Transverse colon (tissue), 4 donors: Measurements from ENCODE around the gene RUBCN. TPM values are rescaled to one million over a fixed set of nuclear protein-coding genes. Genes with fewer than 3 reads are reported as not detected.
A peak's percentile ranks its signal among the peaks of the same experiment; 100 is the strongest.

Source experiments
- DNase-seq: peaks from one replicate; pipeline ENCODE4 v3.0.0-alpha.2; 2019
- H3K27ac ChIP-seq, 4 donors: fragments of 200-600 bp; sonication (generic); 2 replicates each; pipeline ENCODE4 v1.5.1; 2016 to 2018; ENCODE audit warnings: inconsistent platforms in 4 of 4
- H3K27me3 ChIP-seq: fragments of 200-600 bp; sonication (generic); 2 replicates; pipeline ENCODE4 v1.5.1; 2017; ENCODE audit warnings: inconsistent platforms
- H3K36me3 ChIP-seq, 4 donors: fragments of 200-600 bp; sonication (generic); 2 replicates each; pipeline ENCODE4 v1.5.1; 2017 to 2019; ENCODE audit warnings: inconsistent platforms in 4 of 4
- H3K4me1 ChIP-seq, 4 donors: fragments of 200-600 bp; sonication (generic); 2 replicates each; pipeline ENCODE4 v1.5.1; 2017 to 2020; ENCODE audit warnings: inconsistent platforms in 4 of 4
- H3K4me3 ChIP-seq, 4 donors: fragments of 200-600 bp; sonication (generic); 1 replicate in 1 of 4; 2 replicates in 3 of 4; pipeline versions ENCODE4 v1.5.1 to v1.6.1; 2017 to 2019; ENCODE audit warnings: inconsistent platforms in 4 of 4
- H3K9me3 ChIP-seq, 2 donors: fragments of 200-600 bp; sonication (generic); 2 replicates each; pipeline ENCODE4 v1.5.1; 2017 to 2019; ENCODE audit warnings: inconsistent platforms in 2 of 2
- CTCF ChIP-seq, 5 experiments: fragments of 200-600 bp in 3 of 5; fragments of 450-650 bp in 2 of 5; sonication (generic) in 3 of 5; IDR thresholded peaks; 1 replicate in 2 of 5; 2 replicates in 3 of 5; pipeline ENCODE4 v1.5.1; 2016 to 2017; ENCODE audit warnings: antibody characterized with exemption in 5 of 5, inconsistent platforms in 3 of 5, mild to moderate bottlenecking in 2 of 5, moderate library complexity in 1 of 5
- EP300 ChIP-seq: sonication (generic); formaldehyde crosslinking; IDR thresholded peaks from one replicate; pipeline ENCODE4 v1.6.1; 2017; ENCODE audit warnings: antibody characterized with exemption, low read depth
- POLR2A ChIP-seq: fragments of 450-650 bp; IDR thresholded peaks from one replicate; pipeline ENCODE4 v1.6.1; 2016; ENCODE audit warnings: antibody characterized with exemption, mild to moderate bottlenecking, moderate library complexity
- POLR2AphosphoS5 ChIP-seq, 3 donors: sonication (generic); formaldehyde crosslinking; IDR thresholded peaks; one replicate each; pipeline ENCODE4 v1.6.1; 2016; ENCODE audit warnings: antibody characterized with exemption in 3 of 3
- WGBS, 2 donors: methylation state at CpG; one replicate each; pipeline ENCODE4 v1.1.5; 2018; ENCODE audit warnings: low coverage in 1 of 2; 5-methylcytosine and 5-hydroxymethylcytosine counted together
- in situ Hi-C, 4 donors: fragments of 200-750 bp; cut with MboI; loops; one replicate each; pipeline versions ENCODE4 v1.15.0 to v1.15.1; 2017; ENCODE audit warnings: low sequenced_read_pairs in 3 of 4, low pct_ligation_motif_present in 1 of 4, low pct_unique_long_range_greater_than_20kb in 1 of 4
- intact Hi-C: fragments of 100-400 bp; cut with DNase I; formaldehyde crosslinking; loops from one replicate; pipeline ENCODE4 v1.15.1; 2023; ENCODE audit warnings: low total_unique reads
- total RNA-seq, 4 donors: library from RNA; depleted of rRNA; stranded (reverse); fragments of >200 nt; gene quantifications; one replicate each; pipeline ENCODE4 v1.1.0, GENCODE V29; 2016

The RUBCN gene
- total RNA-seq, 4 donors from 2014 or later: 32.2 to 64.7 (median 54.8) TPM

GRCh38 chr3:197680955-197681521, 55.7 kb downstream of the RUBCN start:
- Histone ChIP-seq H3K9me3 (no peaks in the 10 kb centered on the region), H3K27me3 (no peaks in the 10 kb centered on the region), H3K4me1 (peaks cover 0 to 5% (median 0%) of the 10 kb centered on the region in 4 donors), H3K36me3 (peaks cover 0 to 22% (median 11%) of the 10 kb centered on the region in 4 donors), H3K27ac (no peak overlapping the region), H3K4me3 (no peak overlapping the region)
- intact Hi-C loops: no loop called here
- WGBS, 2 donors: 93 to 94% methylated on average over 2 to 11 of the region's 12 CpGs
- no peak for DNase-seq
- in situ Hi-C loops: no loop called here
- TF ChIP-seq POLR2A: no peak

- Histone ChIP-seq H3K4me1 (peaks cover 0 to 5% (median 0%) of the 10 kb centered on the region in 4 donors), H3K27ac (no peak overlapping the region), H3K4me3 (no peak overlapping the region), H3K9me3 (no peaks in the 10 kb centered on the region), H3K36me3 (peaks cover 0 to 17% (median 6%) of the 10 kb centered on the region in 4 donors), H3K27me3 (no peaks in the 10 kb centered on the region)
- no peak for DNase-seq
- intact Hi-C loops (no loop called here), in situ Hi-C loops (no loop called here)
- TF ChIP-seq POLR2A: no peak
- TF ChIP-seq POLR2AphosphoS5 (IDR thresholded peaks at IDR 0.05): no peak
- no peak for TF ChIP-seq EP300
- no peak for TF ChIP-seq CTCF (IDR thresholded peaks at IDR 0.05)
- WGBS, 2 donors: 83 to 93% methylated on average over 11 of the region's 11 CpGs
Measured at GRCh38 chr3:197675951-197676350, 60.8 kb downstream of the RUBCN start.

GRCh38 chr3:197675563-197675860, 61.2 kb downstream of the RUBCN start:
- Histone ChIP-seq H3K27ac (no peak overlapping the region), H3K9me3 (no peaks in the 10 kb centered on the region), H3K27me3 (no peaks in the 10 kb centered on the region), H3K36me3 (peaks cover 0 to 17% (median 5%) of the 10 kb centered on the region in 4 donors), H3K4me1 (peaks cover 0 to 5% (median 0%) of the 10 kb centered on the region in 4 donors), H3K4me3 (no peak overlapping the region)
- 88 to 91% methylated on average over 8 to 9 of the region's 9 CpGs for WGBS, 2 donors
- TF ChIP-seq POLR2A: no peak
- no peak for TF ChIP-seq EP300
- no peak for TF ChIP-seq CTCF (IDR thresholded peaks at IDR 0.05)
- no peak for TF ChIP-seq POLR2AphosphoS5 (IDR thresholded peaks at IDR 0.05)
- in situ Hi-C loops: no loop called here
- intact Hi-C loops: no loop called here
- DNase-seq: no peak

GRCh38 chr3:197674741-197675562, 61.8 kb downstream of the RUBCN start:
- Histone ChIP-seq H3K4me3 (no peak overlapping the region), H3K4me1 (peaks cover 0 to 5% (median 0%) of the 10 kb centered on the region in 4 donors), H3K36me3 (peaks cover 0 to 17% (median 4%) of the 10 kb centered on the region in 4 donors), H3K27ac (no peak overlapping the region), H3K27me3 (no peaks in the 10 kb centered on the region), H3K9me3 (no peaks in the 10 kb centered on the region)
- in situ Hi-C loops (no loop called here), intact Hi-C loops (no loop called here)
- peak; percentile 15 for DNase-seq
- TF ChIP-seq CTCF (IDR thresholded peaks at IDR 0.05) (no peak), POLR2A (no peak), EP300 (no peak), POLR2AphosphoS5 (IDR thresholded peaks at IDR 0.05) (no peak)
- WGBS, 2 donors: 47 to 73% methylated on average over 5 to 27 of the region's 29 CpGs
